ENCODE measurements around the gene TRMT2A.

DNA sequence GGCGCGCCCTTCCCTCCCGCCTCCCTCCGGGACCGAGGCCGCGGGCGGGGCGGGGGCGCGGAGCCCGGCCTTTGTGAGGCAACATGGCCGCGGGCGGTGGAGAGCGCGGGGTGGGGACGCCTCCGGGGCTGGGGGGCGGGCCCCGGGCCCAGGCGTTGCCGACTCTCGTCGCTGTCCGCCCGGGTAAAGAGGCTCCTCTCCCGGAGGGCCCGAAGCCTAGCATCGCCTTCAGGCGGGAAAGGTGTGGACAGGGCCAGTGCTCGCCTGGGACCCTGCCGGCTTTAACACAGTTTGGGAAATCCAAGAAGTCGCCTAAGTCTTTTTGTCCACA is 36.6 kb downstream of the TRMT2A start:
- TF ChIP-seq, protein P1, sequence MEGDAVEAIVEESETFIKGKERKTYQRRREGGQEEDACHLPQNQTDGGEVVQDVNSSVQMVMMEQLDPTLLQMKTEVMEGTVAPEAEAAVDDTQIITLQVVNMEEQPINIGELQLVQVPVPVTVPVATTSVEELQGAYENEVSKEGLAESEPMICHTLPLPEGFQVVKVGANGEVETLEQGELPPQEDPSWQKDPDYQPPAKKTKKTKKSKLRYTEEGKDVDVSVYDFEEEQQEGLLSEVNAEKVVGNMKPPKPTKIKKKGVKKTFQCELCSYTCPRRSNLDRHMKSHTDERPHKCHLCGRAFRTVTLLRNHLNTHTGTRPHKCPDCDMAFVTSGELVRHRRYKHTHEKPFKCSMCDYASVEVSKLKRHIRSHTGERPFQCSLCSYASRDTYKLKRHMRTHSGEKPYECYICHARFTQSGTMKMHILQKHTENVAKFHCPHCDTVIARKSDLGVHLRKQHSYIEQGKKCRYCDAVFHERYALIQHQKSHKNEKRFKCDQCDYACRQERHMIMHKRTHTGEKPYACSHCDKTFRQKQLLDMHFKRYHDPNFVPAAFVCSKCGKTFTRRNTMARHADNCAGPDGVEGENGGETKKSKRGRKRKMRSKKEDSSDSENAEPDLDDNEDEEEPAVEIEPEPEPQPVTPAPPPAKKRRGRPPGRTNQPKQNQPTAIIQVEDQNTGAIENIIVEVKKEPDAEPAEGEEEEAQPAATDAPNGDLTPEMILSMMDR (conservative IDR thresholded peaks at IDR 0.05; ENCODE audit: low read depth, low read length), result no peak
- TF ChIP-seq EZH2 (IDR thresholded peaks at IDR 0.05; ENCODE audit: borderline replicate concordance, low read depth, low read length, poor library complexity, severe bottlenecking), result no peak
